HepG2 (cell line): Measurements from ENCODE around the gene TMEM141. TPM values are rescaled to one million over a fixed set of nuclear protein-coding genes. Genes with fewer than 3 reads are reported as not detected.

Experiments
- CEBPZ ChIP-seq: IDR thresholded peaks from 2 replicates; pipeline ENCODE4 v1.6.1; 2012; ENCODE audit warnings: low read length, improper control_type of control experiment
- DBP ChIP-seq: sonication (generic); formaldehyde crosslinking; IDR thresholded peaks from 2 replicates; pipeline ENCODE4 v1.4.0; 2020; ENCODE audit warnings: missing genetic modification reagents; ENCODE audit errors: not compliant biosample characterization
- FOXK1 ChIP-seq: sonication (generic); formaldehyde crosslinking; IDR thresholded peaks from 2 replicates; pipeline ENCODE4 v1.4.0; 2020; ENCODE audit warnings: low read depth, missing genetic modification reagents, borderline replicate concordance
- GATA4 ChIP-seq: sonication (generic); IDR thresholded peaks from 2 replicates; pipeline ENCODE4 v1.6.1; 2016; ENCODE audit warnings: antibody characterized with exemption, low read depth, borderline replicate concordance
- KMT2B ChIP-seq: IDR thresholded peaks from 2 replicates; pipeline ENCODE4 v1.6.1; 2016; ENCODE audit warnings: missing genetic modification reagents, missing compliant biosample characterization
- MIER3 ChIP-seq: IDR thresholded peaks from 2 replicates; pipeline ENCODE4 v1.6.1; 2016; ENCODE audit warnings: missing compliant biosample characterization, borderline replicate concordance
- NR1H2 ChIP-seq: sonication (generic); formaldehyde crosslinking; IDR thresholded peaks from 2 replicates; pipeline ENCODE4 v1.8.1; 2022; ENCODE audit warnings: low read depth, missing genetic modification reagents, borderline replicate concordance
- POGZ ChIP-seq: sonication (generic); formaldehyde crosslinking; IDR thresholded peaks from 2 replicates; pipeline ENCODE4 v1.4.0; 2020; ENCODE audit warnings: mild to moderate bottlenecking, missing genetic modification reagents
- RFX5 ChIP-seq: IDR thresholded peaks from 2 replicates; pipeline ENCODE4 v1.6.1; 2011; ENCODE audit warnings: low read depth, low read length, improper control_type of control experiment
- RFXAP ChIP-seq: sonication (generic); formaldehyde crosslinking; IDR thresholded peaks from 2 replicates; pipeline ENCODE4 v1.4.0; 2020; ENCODE audit warnings: missing genetic modification reagents, borderline replicate concordance
- ZNF367 ChIP-seq: sonication (generic); formaldehyde crosslinking; IDR thresholded peaks from 2 replicates; pipeline ENCODE4 v1.4.0; 2020; ENCODE audit warnings: missing genetic modification reagents, borderline replicate concordance
- ZNF550 ChIP-seq: sonication (generic); formaldehyde crosslinking; IDR thresholded peaks from 2 replicates; pipeline ENCODE4 v1.4.0; 2020; ENCODE audit warnings: mild to moderate bottlenecking, missing genetic modification reagents, borderline replicate concordance
- polyA plus RNA-seq, 8 experiments: library from polyadenylated mRNA; depleted of rRNA in 3 of 8; stranded (reverse) in 7 of 8; unstranded in 1 of 8; fragments of >200 nt; fragmentation: Illumina TruSeq in 4 of 8; extraction: Trizol in 4 of 8; gene quantifications; 2 replicates each; pipeline versions ENCODE4 v1.2.1 to v1.2.3, GENCODE V29; 2011 to 2016; ENCODE audit warnings: low read depth in 4 of 8, missing spikeins in 1 of 8, mixed read lengths in 1 of 8; ENCODE audit not compliant: insufficient read depth in 1 of 8
- total RNA-seq, 5 experiments: library from RNA; depleted of rRNA; stranded (reverse); fragments of >200 nt; fragmentation: Illumina TruSeq; extraction: Trizol; gene quantifications; 2 replicates each; pipeline ENCODE4 v1.2.3, GENCODE V29; 2016; ENCODE audit warnings: low read depth in 1 of 5
- TF ChIP-seq, protein P1 (sequence below): sonication (generic); formaldehyde crosslinking; IDR thresholded peaks from 2 replicates; pipeline ENCODE4 v1.4.0; 2020; ENCODE audit warnings: missing genetic modification reagents
- TF ChIP-seq, protein P2 (sequence below): sonication (generic); formaldehyde crosslinking; IDR thresholded peaks from 2 replicates; pipeline ENCODE4 v1.4.0; 2020; ENCODE audit warnings: mild to moderate bottlenecking, low read depth, missing genetic modification reagents
- TF ChIP-seq, protein P3 (sequence below): IDR thresholded peaks from 2 replicates; pipeline ENCODE4 v1.6.1; 2016

The TMEM141 gene
- total and polyA plus RNA-seq, 2 of the 13 experiments (the other 11 are each of a cell fraction or from before 2014, with no cell fraction given) = 81.0 to 202 TPM

- TF ChIP-seq DBP (CRISPR knock-in tag) = no peak
- no peak; the same call in 1 of the 2 replicates for TF ChIP-seq FOXK1
- no peak for TF ChIP-seq ZNF550 (CRISPR knock-in tag)
- TF ChIP-seq, protein P1, sequence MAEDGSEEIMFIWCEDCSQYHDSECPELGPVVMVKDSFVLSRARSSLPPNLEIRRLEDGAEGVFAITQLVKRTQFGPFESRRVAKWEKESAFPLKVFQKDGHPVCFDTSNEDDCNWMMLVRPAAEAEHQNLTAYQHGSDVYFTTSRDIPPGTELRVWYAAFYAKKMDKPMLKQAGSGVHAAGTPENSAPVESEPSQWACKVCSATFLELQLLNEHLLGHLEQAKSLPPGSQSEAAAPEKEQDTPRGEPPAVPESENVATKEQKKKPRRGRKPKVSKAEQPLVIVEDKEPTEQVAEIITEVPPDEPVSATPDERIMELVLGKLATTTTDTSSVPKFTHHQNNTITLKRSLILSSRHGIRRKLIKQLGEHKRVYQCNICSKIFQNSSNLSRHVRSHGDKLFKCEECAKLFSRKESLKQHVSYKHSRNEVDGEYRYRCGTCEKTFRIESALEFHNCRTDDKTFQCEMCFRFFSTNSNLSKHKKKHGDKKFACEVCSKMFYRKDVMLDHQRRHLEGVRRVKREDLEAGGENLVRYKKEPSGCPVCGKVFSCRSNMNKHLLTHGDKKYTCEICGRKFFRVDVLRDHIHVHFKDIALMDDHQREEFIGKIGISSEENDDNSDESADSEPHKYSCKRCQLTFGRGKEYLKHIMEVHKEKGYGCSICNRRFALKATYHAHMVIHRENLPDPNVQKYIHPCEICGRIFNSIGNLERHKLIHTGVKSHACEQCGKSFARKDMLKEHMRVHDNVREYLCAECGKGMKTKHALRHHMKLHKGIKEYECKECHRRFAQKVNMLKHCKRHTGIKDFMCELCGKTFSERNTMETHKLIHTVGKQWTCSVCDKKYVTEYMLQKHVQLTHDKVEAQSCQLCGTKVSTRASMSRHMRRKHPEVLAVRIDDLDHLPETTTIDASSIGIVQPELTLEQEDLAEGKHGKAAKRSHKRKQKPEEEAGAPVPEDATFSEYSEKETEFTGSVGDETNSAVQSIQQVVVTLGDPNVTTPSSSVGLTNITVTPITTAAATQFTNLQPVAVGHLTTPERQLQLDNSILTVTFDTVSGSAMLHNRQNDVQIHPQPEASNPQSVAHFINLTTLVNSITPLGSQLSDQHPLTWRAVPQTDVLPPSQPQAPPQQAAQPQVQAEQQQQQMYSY (CRISPR knock-in tag) = no peak
- TF ChIP-seq ZNF367 (CRISPR knock-in tag) = no peak
- TF ChIP-seq RFX5 = no peak
- TF ChIP-seq POGZ = 0 out of 2 replicates have a peak, but pooled peaks have one; percentile 44
- TF ChIP-seq CEBPZ = no peak
- TF ChIP-seq, protein P2, sequence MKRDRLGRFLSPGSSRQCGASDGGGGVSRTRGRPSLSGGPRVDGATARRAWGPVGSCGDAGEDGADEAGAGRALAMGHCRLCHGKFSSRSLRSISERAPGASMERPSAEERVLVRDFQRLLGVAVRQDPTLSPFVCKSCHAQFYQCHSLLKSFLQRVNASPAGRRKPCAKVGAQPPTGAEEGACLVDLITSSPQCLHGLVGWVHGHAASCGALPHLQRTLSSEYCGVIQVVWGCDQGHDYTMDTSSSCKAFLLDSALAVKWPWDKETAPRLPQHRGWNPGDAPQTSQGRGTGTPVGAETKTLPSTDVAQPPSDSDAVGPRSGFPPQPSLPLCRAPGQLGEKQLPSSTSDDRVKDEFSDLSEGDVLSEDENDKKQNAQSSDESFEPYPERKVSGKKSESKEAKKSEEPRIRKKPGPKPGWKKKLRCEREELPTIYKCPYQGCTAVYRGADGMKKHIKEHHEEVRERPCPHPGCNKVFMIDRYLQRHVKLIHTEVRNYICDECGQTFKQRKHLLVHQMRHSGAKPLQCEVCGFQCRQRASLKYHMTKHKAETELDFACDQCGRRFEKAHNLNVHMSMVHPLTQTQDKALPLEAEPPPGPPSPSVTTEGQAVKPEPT (CRISPR knock-in tag) = no peak
- no peak for TF ChIP-seq KMT2B (CRISPR knock-in tag)
- TF ChIP-seq GATA4 = 0 out of 2 replicates have a peak, but pooled peaks have one; percentile 19
- TF ChIP-seq RFXAP = no peak
- TF ChIP-seq MIER3 = no peak
- no peak for TF ChIP-seq NR1H2 (CRISPR knock-in tag)
- TF ChIP-seq, protein P3, sequence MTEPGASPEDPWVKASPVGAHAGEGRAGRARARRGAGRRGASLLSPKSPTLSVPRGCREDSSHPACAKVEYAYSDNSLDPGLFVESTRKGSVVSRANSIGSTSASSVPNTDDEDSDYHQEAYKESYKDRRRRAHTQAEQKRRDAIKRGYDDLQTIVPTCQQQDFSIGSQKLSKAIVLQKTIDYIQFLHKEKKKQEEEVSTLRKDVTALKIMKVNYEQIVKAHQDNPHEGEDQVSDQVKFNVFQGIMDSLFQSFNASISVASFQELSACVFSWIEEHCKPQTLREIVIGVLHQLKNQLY (CRISPR knock-in tag) = no peak
Observed at GRCh38 chr9:136840877-136841645, 49.9 kb downstream of the TMEM141 start (continued).
